Activated CD8-positive, alpha-beta memory T cell treated with anti-CD3 and anti-CD28 coated beads for 1 hour (primary cell): ENCODE results near the gene SUPV3L1.

Experiments used
- DNase-seq, 2 donors: peaks; one replicate each; pipeline ENCODE4 v3.0.0-alpha.2; 2020; ENCODE audit warnings: low read depth in 1 of 2; ENCODE audit errors: extremely low read depth in 1 of 2

The SUPV3L1 gene

GRCh38 chr10:69201045-69201444, 21.0 kb downstream of the SUPV3L1 start:
- no peak for DNase-seq

GRCh38 chr10:69202332-69202731, 22.3 kb downstream of the SUPV3L1 start:
- no peak for DNase-seq

- no peak for DNase-seq
Measured at GRCh38 chr10:69208761-69209160, 28.7 kb downstream of the SUPV3L1 start.

- DNase-seq, result no peak
Measured at GRCh38 chr10:69209787-69210484, 29.9 kb downstream of the SUPV3L1 start.

GRCh38 chr10:69211104-69211503, 31.1 kb downstream of the SUPV3L1 start:
- DNase-seq, result no peak

- DNase-seq, result no peak
Measured at GRCh38 chr10:69211524-69211923, 31.5 kb downstream of the SUPV3L1 start.

- no peak for DNase-seq
Measured at GRCh38 chr10:69213591-69214311, 33.7 kb downstream of the SUPV3L1 start.

GRCh38 chr10:69214666-69215131, 34.7 kb downstream of the SUPV3L1 start:
- DNase-seq, result no peak

- no peak for DNase-seq
Measured at GRCh38 chr10:69215405-69216171, 35.6 kb downstream of the SUPV3L1 start.

GRCh38 chr10:69216577-69217118, 36.6 kb downstream of the SUPV3L1 start:
- DNase-seq, result no peak

GRCh38 chr10:69217119-69217754, 37.2 kb downstream of the SUPV3L1 start:
- no peak for DNase-seq

- DNase-seq, result no peak
Measured at GRCh38 chr10:69218831-69219230, 38.8 kb downstream of the SUPV3L1 start.

GRCh38 chr10:69220041-69220451, 40.0 kb downstream of the SUPV3L1 start, which contains the start of gene HKDC1:
Gene HKDC1 (plus strand): TSS chr10:69220332. CDS start chr10:69220436, 104 bp downstream.
- no peak for DNase-seq

- DNase-seq, result no peak
Measured at GRCh38 chr10:69220507-69220906, 40.5 kb downstream of the SUPV3L1 start.

GRCh38 chr10:69222157-69223027, 42.4 kb downstream of the SUPV3L1 start:
- DNase-seq, result peak; percentile 35 to 40

GRCh38 chr10:69223028-69223342, 43.0 kb downstream of the SUPV3L1 start:
- no peak for DNase-seq

GRCh38 chr10:69224862-69225657, 45.0 kb downstream of the SUPV3L1 start:
- DNase-seq, result no peak

- no peak for DNase-seq
Measured at GRCh38 chr10:69225681-69226080, 45.6 kb downstream of the SUPV3L1 start.

- no peak for DNase-seq
Measured at GRCh38 chr10:69226919-69227450, 47.0 kb downstream of the SUPV3L1 start.
